Measurements from ENCODE around the gene PLEKHF1. TPM values are rescaled to one million over a fixed set of nuclear protein-coding genes. Genes with fewer than 3 reads are reported as not detected.

The PLEKHF1 gene
- total RNA-seq, 1 donor from 2014 or later: 17.3 TPM

DNA sequence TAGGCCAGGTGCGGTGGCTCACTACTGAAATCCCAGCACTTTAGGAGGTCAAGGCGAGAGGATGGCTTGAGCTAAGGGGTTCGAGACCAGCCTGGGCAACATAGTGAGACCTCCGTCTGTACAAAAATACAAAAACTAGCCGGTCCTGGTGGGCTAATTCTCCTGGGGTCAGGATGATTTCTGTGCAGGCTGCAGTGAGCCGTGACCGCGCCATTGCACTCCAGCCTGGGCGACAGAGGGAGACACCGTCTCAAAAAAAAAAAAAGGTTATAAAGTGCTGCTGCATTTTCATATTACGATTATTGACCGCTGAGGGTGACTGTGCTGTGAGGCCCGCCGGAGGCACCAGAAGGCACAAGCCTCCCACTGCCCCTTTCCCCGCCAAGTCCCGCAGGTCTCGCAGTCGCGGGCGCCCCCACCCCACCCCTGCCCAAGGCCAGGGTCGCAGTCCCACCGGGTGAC is 477 bp upstream of the PLEKHF1 start:
- Histone ChIP-seq H3K36me3 (peaks cover 4% of the 10 kb centered on the region), H3K27ac (peak overlapping the region; percentile 74), H3K27me3 (no peaks in the 10 kb centered on the region), H3K4me3 (peak overlapping the region; percentile 91), H3K4me1 (peaks cover 42% of the 10 kb centered on the region), H3K9me3 (no peaks in the 10 kb centered on the region)
- TF ChIP-seq, protein P1, sequence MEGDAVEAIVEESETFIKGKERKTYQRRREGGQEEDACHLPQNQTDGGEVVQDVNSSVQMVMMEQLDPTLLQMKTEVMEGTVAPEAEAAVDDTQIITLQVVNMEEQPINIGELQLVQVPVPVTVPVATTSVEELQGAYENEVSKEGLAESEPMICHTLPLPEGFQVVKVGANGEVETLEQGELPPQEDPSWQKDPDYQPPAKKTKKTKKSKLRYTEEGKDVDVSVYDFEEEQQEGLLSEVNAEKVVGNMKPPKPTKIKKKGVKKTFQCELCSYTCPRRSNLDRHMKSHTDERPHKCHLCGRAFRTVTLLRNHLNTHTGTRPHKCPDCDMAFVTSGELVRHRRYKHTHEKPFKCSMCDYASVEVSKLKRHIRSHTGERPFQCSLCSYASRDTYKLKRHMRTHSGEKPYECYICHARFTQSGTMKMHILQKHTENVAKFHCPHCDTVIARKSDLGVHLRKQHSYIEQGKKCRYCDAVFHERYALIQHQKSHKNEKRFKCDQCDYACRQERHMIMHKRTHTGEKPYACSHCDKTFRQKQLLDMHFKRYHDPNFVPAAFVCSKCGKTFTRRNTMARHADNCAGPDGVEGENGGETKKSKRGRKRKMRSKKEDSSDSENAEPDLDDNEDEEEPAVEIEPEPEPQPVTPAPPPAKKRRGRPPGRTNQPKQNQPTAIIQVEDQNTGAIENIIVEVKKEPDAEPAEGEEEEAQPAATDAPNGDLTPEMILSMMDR (IDR thresholded peaks at IDR 0.05): peak; percentile 28
- DNase-seq: no peak
- intact Hi-C loops (cut with DNase I): no loop called here
- no peak for ATAC-seq

DNA sequence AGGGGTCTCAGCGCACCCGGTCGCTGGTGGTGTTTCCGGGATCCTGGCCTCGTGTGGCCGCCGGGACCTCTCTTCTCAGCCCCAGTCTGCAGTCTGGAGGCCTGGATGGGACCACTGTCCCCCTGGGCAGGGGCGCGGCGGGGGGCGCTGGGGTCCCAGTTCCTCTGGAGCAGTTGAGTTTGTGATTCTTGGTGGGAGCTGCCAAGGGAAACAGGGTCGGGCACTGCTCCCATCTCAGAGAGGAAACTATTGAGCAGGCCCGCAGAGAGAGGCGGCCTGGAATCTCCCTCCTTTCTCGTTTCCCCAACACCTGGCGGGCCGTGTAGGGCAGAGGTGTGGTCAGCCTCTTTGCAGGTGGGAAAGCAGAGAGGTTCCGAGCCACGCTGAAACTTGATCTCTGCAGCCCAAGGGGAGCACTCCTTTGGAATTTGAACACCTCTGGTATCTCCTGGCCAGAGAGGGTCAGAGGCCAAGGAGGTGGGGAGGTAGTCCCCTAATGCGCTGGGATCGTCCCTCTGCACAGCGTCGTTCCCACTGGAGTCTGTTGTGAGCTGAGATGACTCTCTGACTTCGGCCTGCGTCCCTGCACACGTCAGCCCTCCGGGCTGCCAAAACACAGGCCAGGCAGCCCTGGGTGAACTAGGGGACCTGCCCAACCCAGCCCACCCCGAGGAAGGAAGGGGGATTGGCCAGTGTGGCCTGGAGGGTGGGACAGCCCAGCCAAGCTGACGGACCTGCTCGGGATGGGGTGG is 741 bp downstream of the PLEKHF1 start:
- H3K9me3 ChIP-seq: no peaks in the 10 kb centered on the region
- H3K36me3 ChIP-seq: peaks cover 4% of the 10 kb centered on the region
- peak; percentile 67 for DNase-seq
- peak overlapping the region; percentile 91 for H3K4me3 ChIP-seq
- intact Hi-C loops (cut with DNase I): no loop called here
- H3K4me1 ChIP-seq: peaks cover 46% of the 10 kb centered on the region
- H3K27ac ChIP-seq: peak overlapping the region; percentile 74
- TF ChIP-seq, protein P1 (IDR thresholded peaks at IDR 0.05): no peak
- no peaks in the 10 kb centered on the region for H3K27me3 ChIP-seq
- peak; percentile 17 for ATAC-seq

DNA sequence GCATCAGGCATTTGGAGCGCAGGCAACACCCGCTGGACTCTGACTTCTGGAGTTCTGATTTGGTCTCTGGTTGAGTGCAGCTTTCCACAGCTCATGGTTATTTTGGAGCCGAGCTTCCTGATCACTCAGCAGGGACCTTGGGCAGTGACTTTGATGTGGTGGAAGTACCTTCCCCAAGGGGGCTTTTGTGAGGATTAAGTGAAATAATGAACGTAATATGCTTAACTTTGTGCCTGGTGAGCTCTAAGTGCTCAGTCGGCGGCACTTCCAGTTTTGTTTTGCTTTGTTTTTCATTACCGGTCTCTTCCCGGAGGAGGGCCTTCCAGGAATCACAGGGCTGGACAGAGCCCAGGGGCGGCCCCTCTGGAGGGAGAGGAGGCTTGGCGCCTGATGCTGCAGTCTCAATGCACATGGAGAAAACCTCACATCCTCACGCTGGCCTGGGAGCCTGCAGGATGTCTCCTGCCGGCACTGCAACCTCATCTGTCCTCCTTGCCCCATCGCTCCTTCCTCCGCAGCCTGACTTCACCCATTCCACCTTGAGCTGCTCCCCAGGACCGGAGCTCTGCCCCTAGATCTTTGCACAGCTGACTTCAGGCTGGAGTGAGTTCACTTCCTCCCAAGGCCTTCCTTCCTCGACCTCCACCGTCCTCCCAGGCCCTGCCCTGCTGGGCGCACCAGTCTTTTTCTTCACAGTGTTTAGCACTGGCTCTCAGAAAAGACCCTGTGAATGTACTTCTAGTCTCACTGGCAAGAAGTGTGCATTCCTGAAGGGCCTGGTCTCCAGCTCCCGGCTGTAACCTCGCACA is 1.5 kb downstream of the PLEKHF1 start:
- ATAC-seq (no peak), DNase-seq (peak; percentile 69)
- Histone ChIP-seq H3K4me1 (peaks cover 50% of the 10 kb centered on the region), H3K27me3 (no peaks in the 10 kb centered on the region), H3K36me3 (peaks cover 4% of the 10 kb centered on the region), H3K4me3 (peak overlapping the region; percentile 91), H3K27ac (peak overlapping the region; percentile 74), H3K9me3 (no peaks in the 10 kb centered on the region)
- TF ChIP-seq, protein P1 (IDR thresholded peaks at IDR 0.05): no peak
- intact Hi-C loops (cut with DNase I): no loop called here

DNA sequence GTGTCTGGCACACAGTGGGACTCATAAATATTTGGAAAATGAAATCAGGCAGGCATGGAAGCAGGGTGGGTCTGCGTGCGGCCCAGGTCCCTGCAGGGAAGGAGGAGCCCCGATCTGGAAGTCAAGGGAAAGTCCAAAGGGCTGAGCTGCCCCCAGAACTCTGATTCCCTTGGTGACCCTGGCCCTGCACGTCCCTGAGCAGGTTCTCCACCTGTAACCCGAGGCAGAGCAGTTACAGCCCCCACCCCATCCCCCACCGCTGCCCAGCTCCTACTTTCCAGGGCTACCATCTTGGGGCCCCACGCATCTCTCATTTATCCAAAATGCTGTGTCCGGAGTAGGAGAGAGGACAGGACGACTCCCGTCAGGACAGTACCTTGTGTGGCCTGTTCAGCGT is 2.1 kb downstream of the PLEKHF1 start:
- peak overlapping the region; percentile 91 for H3K4me3 ChIP-seq
- H3K4me1 ChIP-seq: peaks cover 50% of the 10 kb centered on the region
- no peaks in the 10 kb centered on the region for H3K27me3 ChIP-seq
- H3K9me3 ChIP-seq: no peaks in the 10 kb centered on the region
- TF ChIP-seq, protein P1 (IDR thresholded peaks at IDR 0.05): no peak
- intact Hi-C loops (cut with DNase I): no loop called here
- peaks cover 4% of the 10 kb centered on the region for H3K36me3 ChIP-seq
- no peak for ATAC-seq
- peak; percentile 52 for DNase-seq
- peak overlapping the region; percentile 74 for H3K27ac ChIP-seq

DNA sequence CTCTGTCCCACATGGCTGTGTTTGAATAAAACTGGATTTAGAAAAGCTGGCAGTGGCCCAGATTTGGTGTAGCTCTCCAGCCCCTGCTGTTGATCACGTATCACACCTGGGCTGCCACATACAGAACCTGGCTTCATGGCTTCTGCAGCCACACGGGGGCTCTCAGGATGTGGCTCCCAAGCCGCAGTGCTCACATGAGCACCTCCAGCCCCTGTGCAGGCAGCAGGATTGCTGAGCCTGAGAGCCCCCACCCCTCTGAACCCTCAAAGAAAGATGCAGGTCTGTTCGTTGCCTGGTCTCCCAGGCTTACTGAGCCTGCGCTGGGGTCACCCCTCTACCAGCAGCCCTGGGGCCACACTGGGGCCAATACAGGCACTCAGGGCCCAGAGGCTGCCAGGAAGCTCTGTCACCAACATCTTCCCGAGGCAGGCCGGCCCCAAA is 2.7 kb downstream of the PLEKHF1 start:
- Histone ChIP-seq H3K27me3 (no peaks in the 10 kb centered on the region), H3K4me3 (peak overlapping the region; percentile 91), H3K4me1 (peaks cover 48% of the 10 kb centered on the region), H3K9me3 (no peaks in the 10 kb centered on the region), H3K27ac (peak overlapping the region; percentile 74), H3K36me3 (peaks cover 4% of the 10 kb centered on the region)
- DNase-seq (peak; percentile 50), ATAC-seq (no peak)
- TF ChIP-seq, protein P1 (IDR thresholded peaks at IDR 0.05): no peak
- intact Hi-C loops (cut with DNase I): no loop called here

All from upper lobe of right lung (tissue), 1 donor.